ENCODE measurements around the gene TUBGCP5. TPM values are rescaled to one million over a fixed set of nuclear protein-coding genes. Genes with fewer than 3 reads are reported as not detected.

The TUBGCP5 gene
- total RNA-seq, 4 donors from 2014 or later, result 11.0 to 21.8 (median 13.6) TPM

- intact Hi-C loops (cut with DNase I; ENCODE audit: low total_unique reads), result no loop called here
- WGBS, 2 donors, result 97% methylated on average over 3 of the region's 3 CpGs
- no peak for TF ChIP-seq POLR2A (IDR thresholded peaks at IDR 0.05)
- TF ChIP-seq CTCF (IDR thresholded peaks at IDR 0.05), result no peak
- no peak overlapping the region for H3K4me3 ChIP-seq (ENCODE audit: low read depth, poor library complexity, severe bottlenecking)
- no peak for DNase-seq (ENCODE audit: low spot score in 2 of 2)
These were observed 69.9 kb downstream of the TUBGCP5 start for GRCh38 chr15:22969489-22969888.

GRCh38 chr15:22968366-22968765 is 71.0 kb downstream of the TUBGCP5 start:
- H3K4me3 ChIP-seq (ENCODE audit: low read depth, poor library complexity, severe bottlenecking), result no peak overlapping the region
- no peak for DNase-seq (ENCODE audit: low spot score in 2 of 2)
- intact Hi-C loops (cut with DNase I; ENCODE audit: low total_unique reads), result no loop called here
- TF ChIP-seq CTCF (IDR thresholded peaks at IDR 0.05) (no peak), POLR2A (IDR thresholded peaks at IDR 0.05) (no peak)
- 44 to 51% methylated on average over 5 of the region's 5 CpGs for WGBS, 2 donors

- no peak for TF ChIP-seq POLR2A (IDR thresholded peaks at IDR 0.05)
- no peak for TF ChIP-seq CTCF (IDR thresholded peaks at IDR 0.05)
- no peak overlapping the region for H3K4me3 ChIP-seq (ENCODE audit: low read depth, poor library complexity, severe bottlenecking)
- 79 to 86% methylated on average over 14 to 15 of the region's 15 CpGs for WGBS, 2 donors
- intact Hi-C loops (cut with DNase I; ENCODE audit: low total_unique reads), result no loop called here
- no peak for DNase-seq (ENCODE audit: low spot score in 2 of 2)
These were observed 72.1 kb downstream of the TUBGCP5 start for GRCh38 chr15:22967084-22967770.

GRCh38 chr15:22966321-22967083 is 72.9 kb downstream of the TUBGCP5 start:
- intact Hi-C loops (cut with DNase I; ENCODE audit: low total_unique reads), result no loop called here
- WGBS, 2 donors, result 80 to 83% methylated on average over 20 of the region's 20 CpGs
- no peak for DNase-seq (ENCODE audit: low spot score in 2 of 2)
- H3K4me3 ChIP-seq (ENCODE audit: low read depth, poor library complexity, severe bottlenecking), result no peak overlapping the region
- TF ChIP-seq CTCF (IDR thresholded peaks at IDR 0.05), result no peak
- TF ChIP-seq POLR2A (IDR thresholded peaks at IDR 0.05), result no peak

DNA sequence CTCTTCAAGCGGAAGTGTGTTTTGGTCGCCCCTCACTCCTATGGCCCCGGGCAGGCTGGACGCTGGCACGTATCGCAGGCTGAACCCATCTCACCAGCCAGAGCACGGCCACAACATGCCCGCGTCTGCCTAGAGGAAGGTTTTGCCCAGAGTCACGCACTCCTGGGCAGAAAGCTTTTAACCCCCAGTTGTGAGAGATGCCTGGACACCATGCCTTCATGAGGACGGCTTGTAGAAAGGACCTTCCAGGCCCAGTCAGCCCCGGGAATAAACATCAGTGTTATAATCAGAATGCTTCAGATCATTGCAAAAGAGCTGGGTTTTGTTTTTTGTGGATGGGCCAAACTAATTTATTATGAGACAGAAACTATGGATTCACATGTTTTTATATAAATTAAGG is 75.7 kb downstream of the TUBGCP5 start:
- no peak overlapping the region for H3K4me3 ChIP-seq (ENCODE audit: low read depth, poor library complexity, severe bottlenecking)
- intact Hi-C loops (cut with DNase I; ENCODE audit: low total_unique reads), result no loop called here
- TF ChIP-seq CTCF (IDR thresholded peaks at IDR 0.05) (no peak), POLR2A (IDR thresholded peaks at IDR 0.05) (no peak)
- no peak for DNase-seq (ENCODE audit: low spot score in 2 of 2)
- WGBS, 2 donors, result 37 to 43% methylated on average over 12 of the region's 12 CpGs
